Measurements from ENCODE around the gene DNASE1L3. TPM values are rescaled to one million over a fixed set of nuclear protein-coding genes. Genes with fewer than 3 reads are reported as not detected.
A peak's percentile ranks its signal among the peaks of the same experiment; 100 is the strongest.

DNASE1L3 gene
- polyA plus RNA-seq, 1 experiment: not detected

DNA sequence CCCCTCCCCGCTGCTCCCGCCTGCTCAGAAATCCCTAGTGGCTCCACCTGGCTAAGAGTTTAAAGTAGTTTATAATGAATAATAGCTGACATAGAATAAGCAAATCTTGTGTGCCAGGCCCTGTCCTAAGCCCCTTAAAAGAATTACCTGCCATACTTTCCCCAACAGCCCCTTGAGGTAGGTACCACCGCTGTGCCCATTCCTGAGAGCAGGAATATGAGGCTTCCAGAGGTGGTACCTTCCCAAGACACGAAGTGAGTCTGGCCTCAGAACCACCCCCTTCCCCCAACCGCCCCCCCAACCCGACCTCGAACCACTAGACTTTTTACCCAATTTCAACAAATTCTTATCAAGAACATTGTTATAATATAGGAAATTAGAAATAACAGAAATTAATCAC lies 28.1 kb upstream of the DNASE1L3 start:
- TF ChIP-seq, protein P1, sequence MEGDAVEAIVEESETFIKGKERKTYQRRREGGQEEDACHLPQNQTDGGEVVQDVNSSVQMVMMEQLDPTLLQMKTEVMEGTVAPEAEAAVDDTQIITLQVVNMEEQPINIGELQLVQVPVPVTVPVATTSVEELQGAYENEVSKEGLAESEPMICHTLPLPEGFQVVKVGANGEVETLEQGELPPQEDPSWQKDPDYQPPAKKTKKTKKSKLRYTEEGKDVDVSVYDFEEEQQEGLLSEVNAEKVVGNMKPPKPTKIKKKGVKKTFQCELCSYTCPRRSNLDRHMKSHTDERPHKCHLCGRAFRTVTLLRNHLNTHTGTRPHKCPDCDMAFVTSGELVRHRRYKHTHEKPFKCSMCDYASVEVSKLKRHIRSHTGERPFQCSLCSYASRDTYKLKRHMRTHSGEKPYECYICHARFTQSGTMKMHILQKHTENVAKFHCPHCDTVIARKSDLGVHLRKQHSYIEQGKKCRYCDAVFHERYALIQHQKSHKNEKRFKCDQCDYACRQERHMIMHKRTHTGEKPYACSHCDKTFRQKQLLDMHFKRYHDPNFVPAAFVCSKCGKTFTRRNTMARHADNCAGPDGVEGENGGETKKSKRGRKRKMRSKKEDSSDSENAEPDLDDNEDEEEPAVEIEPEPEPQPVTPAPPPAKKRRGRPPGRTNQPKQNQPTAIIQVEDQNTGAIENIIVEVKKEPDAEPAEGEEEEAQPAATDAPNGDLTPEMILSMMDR (IDR thresholded peaks at IDR 0.05; ENCODE audit: low read depth, low read length): no peak
- CTCF ChIA-PET: interaction anchor here (1.7 kb wide), 1 partner anchor 67 kb away, joined by 8 read pairs; the partner anchor contains the start of genes HTD2 and RPP14
- no peak for DNase-seq (ENCODE audit: low read depth, low spot score)
- no peak overlapping the region for H3K27ac ChIP-seq (ENCODE audit: low read depth, low read length)
- H3K9me3 ChIP-seq (ENCODE audit: control insufficient read depth, insufficient read depth, low read length): no peaks in the 10 kb centered on the region; the same call in 1 of the 2 replicates
- no peaks in the 10 kb centered on the region for H3K27me3 ChIP-seq (ENCODE audit: control insufficient read depth, insufficient read depth, low read length)
- H3K4me3 ChIP-seq (ENCODE audit: low read depth, low read length): peak overlapping the region; percentile 88; the same call in 1 of the 2 replicates
- POLR2A ChIA-PET: no interaction called here

DNA sequence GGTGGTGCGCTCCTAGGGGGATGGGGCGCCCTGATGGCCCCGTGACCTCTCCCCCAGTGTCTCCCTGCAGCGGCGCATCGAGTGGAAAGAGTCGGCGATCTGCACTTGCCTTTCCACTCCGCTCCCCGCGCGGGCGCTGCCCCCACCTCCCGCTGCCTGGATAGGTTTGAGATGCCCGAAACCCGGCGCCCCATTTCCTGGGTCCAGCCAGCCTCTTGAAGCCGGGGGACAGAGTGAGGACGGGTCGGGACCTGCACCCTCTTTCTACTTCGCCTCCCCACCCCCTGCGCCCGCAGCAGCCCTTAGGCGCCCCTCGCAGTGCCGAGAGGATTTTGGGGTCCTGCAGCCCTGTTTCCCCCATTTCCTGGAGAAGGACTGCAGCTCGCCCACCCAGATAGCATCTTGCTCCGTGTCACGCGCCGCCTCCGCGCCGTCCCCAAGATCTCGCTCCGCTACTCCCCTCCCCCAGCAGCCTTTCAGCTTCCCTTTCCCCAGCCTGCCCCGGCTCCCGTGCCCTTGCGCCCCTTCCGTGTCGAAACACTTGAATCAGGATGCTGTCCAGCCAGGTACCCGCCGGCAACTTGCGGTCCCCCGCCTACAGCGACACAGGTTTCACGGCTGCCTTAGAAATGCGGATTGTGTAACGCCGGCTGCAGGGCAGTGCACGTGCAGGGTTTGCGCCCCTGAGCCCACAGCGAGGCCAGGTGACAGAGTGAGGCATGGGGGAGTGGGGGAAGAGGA lies 27.3 kb upstream of the DNASE1L3 start:
- H3K9me3 ChIP-seq (ENCODE audit: control insufficient read depth, insufficient read depth, low read length): no peaks in the 10 kb centered on the region; the same call in 1 of the 2 replicates
- TF ChIP-seq, protein P1 (IDR thresholded peaks at IDR 0.05; ENCODE audit: low read depth, low read length): no peak
- DNase-seq (ENCODE audit: low read depth, low spot score): no peak
- H3K4me3 ChIP-seq (ENCODE audit: low read depth, low read length): peak overlapping the region; percentile 88
- ChIA-PET CTCF (interaction anchor here (0.7 to 0.9 kb wide), 3 partner anchors 12 to 50 kb away, joined by 3 to 8 read pairs (median 3); no protein-coding TSS in a partner anchor), POLR2A (no interaction called here)
- no peaks in the 10 kb centered on the region for H3K27me3 ChIP-seq (ENCODE audit: control insufficient read depth, insufficient read depth, low read length)
- no peak overlapping the region for H3K27ac ChIP-seq (ENCODE audit: low read depth, low read length)

DNA sequence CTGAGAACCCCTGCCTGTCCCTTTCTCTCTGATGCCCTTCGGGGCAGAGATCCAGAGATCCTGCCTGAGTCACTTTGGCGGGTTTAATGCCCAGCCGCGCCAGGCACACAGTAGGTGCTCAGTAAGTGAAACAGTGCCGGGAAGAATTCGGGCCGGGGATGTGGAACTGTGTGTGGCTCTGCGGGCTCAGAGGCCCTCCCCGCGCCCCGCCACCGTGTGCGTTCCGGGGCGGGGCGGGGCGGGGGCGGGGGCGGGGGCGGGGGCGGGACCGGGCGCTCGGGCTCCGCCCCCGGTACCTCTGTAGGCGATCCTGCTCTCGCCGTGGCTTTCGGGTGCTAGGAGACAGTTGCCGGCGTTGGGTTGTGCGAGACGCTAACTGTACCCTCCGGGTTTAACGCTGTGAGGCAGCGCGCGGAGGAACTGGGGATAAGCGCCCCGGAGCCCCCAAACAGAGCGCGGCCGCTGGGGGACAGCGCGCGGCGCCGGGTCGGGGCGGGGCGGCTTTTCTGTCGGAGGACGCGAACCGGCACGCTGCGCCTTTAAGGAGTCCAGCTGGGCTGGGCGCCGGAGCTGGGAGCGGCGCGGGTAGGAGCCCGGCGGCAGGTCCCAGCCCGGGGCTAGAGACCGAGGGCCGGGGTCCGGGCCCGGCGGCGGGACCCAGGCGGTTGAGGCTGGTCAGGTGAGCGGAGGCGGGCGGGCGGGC lies 26.6 kb upstream of the DNASE1L3 start, which contains the start of gene ABHD6:
Gene ABHD6, plus strand, starts transcription at position 555 of the 703 bp plus-strand sequence. CDS start 18,795 bp downstream, outside the sequence.
- Histone ChIP-seq H3K4me3 (ENCODE audit: low read depth, low read length) (peak within 1 kb of the TSS; percentile 88), H3K27ac (ENCODE audit: low read depth, low read length) (peak within 1 kb of the TSS; percentile 11), H3K9me3 (ENCODE audit: control insufficient read depth, insufficient read depth, low read length) (no peaks in the 10 kb centered on the region; the same call in 1 of the 2 replicates), H3K27me3 (ENCODE audit: control insufficient read depth, insufficient read depth, low read length) (peaks cover 3% of the 10 kb centered on the region)
- ChIA-PET POLR2A (no interaction called here), CTCF (interaction anchor here (0.7 to 0.9 kb wide), 3 partner anchors 13 to 49 kb away, joined by 3 to 8 read pairs (median 3); no protein-coding TSS in a partner anchor)
- TF ChIP-seq, protein P1 (IDR thresholded peaks at IDR 0.05; ENCODE audit: low read depth, low read length): 0 out of 2 replicates have a peak, but pooled peaks have one; percentile 25
- DNase-seq (ENCODE audit: low read depth, low spot score): no peak

DNA sequence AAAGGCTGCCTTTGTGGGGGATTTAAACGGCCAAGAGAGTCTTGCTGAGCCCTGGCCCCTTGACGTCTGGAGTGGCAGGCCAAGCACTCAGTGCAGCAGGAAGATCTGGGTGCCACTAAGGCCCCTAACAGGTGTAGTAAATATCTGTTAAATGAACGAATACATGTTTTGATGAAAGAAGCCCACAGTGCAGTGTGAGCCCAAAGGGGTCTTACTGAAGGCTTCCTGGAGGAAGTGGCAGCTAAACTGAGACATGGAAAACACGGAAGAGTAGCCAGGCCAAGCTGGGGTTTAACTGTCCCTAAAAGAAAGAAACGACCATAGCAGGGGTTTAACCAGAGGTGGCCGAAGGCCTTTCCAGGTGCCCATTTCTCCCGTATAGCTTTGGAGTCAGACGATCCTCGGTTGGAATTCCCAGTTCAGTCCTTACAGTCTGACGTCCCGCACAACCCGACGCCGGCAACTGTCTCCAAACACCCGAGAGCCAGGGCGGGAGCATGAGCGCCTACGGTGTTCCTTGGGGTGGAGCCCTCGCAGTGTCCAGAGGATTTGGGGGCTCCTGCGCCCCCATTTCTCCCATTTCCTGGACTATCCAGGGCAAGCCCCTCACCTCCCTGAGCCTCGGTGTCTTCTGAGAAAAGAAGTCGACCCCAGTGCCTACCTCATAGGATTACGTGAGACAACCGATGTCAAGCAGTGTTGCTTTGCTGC lies 25.9 kb upstream of the DNASE1L3 start:
- CTCF ChIA-PET: no interaction called here
- H3K27ac ChIP-seq (ENCODE audit: low read depth, low read length): no peak overlapping the region
- H3K27me3 ChIP-seq (ENCODE audit: control insufficient read depth, insufficient read depth, low read length): peaks cover 3% of the 10 kb centered on the region
- TF ChIP-seq, protein P1 (IDR thresholded peaks at IDR 0.05; ENCODE audit: low read depth, low read length): no peak
- peak overlapping the region; percentile 88 for H3K4me3 ChIP-seq (ENCODE audit: low read depth, low read length)
- no peak for DNase-seq (ENCODE audit: low read depth, low spot score)
- POLR2A ChIA-PET: no interaction called here
- H3K9me3 ChIP-seq (ENCODE audit: control insufficient read depth, insufficient read depth, low read length): no peaks in the 10 kb centered on the region; the same call in 1 of the 2 replicates
